IMR-90 (cell line): ENCODE measurements around the gene MTUS2. TPM values are rescaled to one million over a fixed set of nuclear protein-coding genes. Genes with fewer than 3 reads are reported as not detected.

Experiments used
- ATAC-seq: fragments of 200-7000 bp; cut with Tn5 transposase; 2 replicates; pipeline ENCODE4 v1.9.1; 2020; ENCODE audit warnings: low read depth, mild to moderate bottlenecking, moderate library complexity
- BruUV-seq: library from RNA; stranded (reverse); fragments of 400-500 nt; replicated peaks from 2 replicates; lab custom pipeline; 2021; lab: Mats Ljungman, UMichigan
- CTCF ChIA-PET: fragments of 300-600 bp; formaldehyde crosslinking; extraction: SDS; loops from one replicate; lab custom pipeline; 2021; ENCODE audit warnings: antibody characterized with exemption; lab: Yijun Ruan, JAX
- POLR2A ChIA-PET: fragments of 300-600 bp; sonication (Branson Sonifier 250); formaldehyde crosslinking; loops from one replicate; lab custom pipeline; 2022; ENCODE audit warnings: antibody characterized with exemption; ENCODE audit not compliant: unreplicated experiment; lab: Charles Lee
- DNase-seq: peaks from one replicate; pipeline ENCODE4 v3.0.0; 2013
- H2AFZ ChIP-seq: replicated peaks from 2 replicates; pipeline ENCODE3; 2013; ENCODE audit warnings: low read length, mild to moderate bottlenecking; ENCODE audit not compliant: poor library complexity
- H2AK5ac ChIP-seq: 2 replicates; pipeline ENCODE4 v1.6.1; 2013; ENCODE audit warnings: low read depth, low read length, inconsistent platforms
- H2AK9ac ChIP-seq: replicated peaks from 2 replicates; pipeline ENCODE3; 2013; ENCODE audit warnings: mild to moderate bottlenecking, low read depth, low read length, moderate library complexity; ENCODE audit not compliant: poor library complexity
- H2BK120ac ChIP-seq: 2 replicates; pipeline ENCODE4 v1.6.1; 2013; ENCODE audit warnings: low read depth, low read length, inconsistent platforms
- H2BK15ac ChIP-seq: 3 replicates; pipeline ENCODE4 v1.6.1; 2013; ENCODE audit warnings: low read depth, low read length, inconsistent platforms
- H2BK20ac ChIP-seq: 2 replicates; pipeline ENCODE4 v1.6.1; 2013; ENCODE audit warnings: low read depth, mild to moderate bottlenecking, inconsistent platforms, low read length, moderate library complexity
- H2BK5ac ChIP-seq: 2 replicates; pipeline ENCODE4 v1.6.1; 2013; ENCODE audit warnings: mild to moderate bottlenecking, low read depth, low read length, inconsistent platforms; ENCODE audit not compliant: poor library complexity, severe bottlenecking
- H3K14ac ChIP-seq: replicated peaks from 2 replicates; pipeline ENCODE4 v1.6.1; 2013; ENCODE audit warnings: low read depth, low read length, inconsistent platforms
- H3K18ac ChIP-seq: 2 replicates; pipeline ENCODE4 v1.6.1; 2013; ENCODE audit warnings: low read depth, low read length, control low read depth
- H3K23ac ChIP-seq: 2 replicates; pipeline ENCODE4 v1.6.1; 2013; ENCODE audit warnings: low read depth, low read length, inconsistent platforms
- H3K27ac ChIP-seq: 2 replicates; pipeline ENCODE4 v1.5.1; 2013; ENCODE audit warnings: mild to moderate bottlenecking, control low read depth, low read length; ENCODE audit not compliant: insufficient read depth
- H3K27me3 ChIP-seq: 2 replicates; pipeline ENCODE4 v1.6.1; 2013; ENCODE audit warnings: low read length; ENCODE audit not compliant: control insufficient read depth, insufficient read depth
- H3K36me3 ChIP-seq: 2 replicates; pipeline ENCODE4 v1.6.1; 2013; ENCODE audit warnings: low read length, mixed read lengths; ENCODE audit not compliant: control insufficient read depth, insufficient read depth
- H3K4ac ChIP-seq: 2 replicates; pipeline ENCODE4 v1.6.1; 2013; ENCODE audit warnings: low read depth, low read length, inconsistent platforms
- H3K4me1 ChIP-seq: 2 replicates; pipeline ENCODE4 v1.6.1; 2013; ENCODE audit warnings: low read length, mixed read lengths; ENCODE audit not compliant: control insufficient read depth, insufficient read depth
- H3K4me2 ChIP-seq: 2 replicates; pipeline ENCODE4 v1.6.1; 2013; ENCODE audit warnings: low read depth, mild to moderate bottlenecking, control low read depth, low read length, moderate library complexity
- H3K4me3 ChIP-seq: 2 replicates; pipeline ENCODE4 v1.5.1; 2013; ENCODE audit warnings: low read depth, mild to moderate bottlenecking, control low read depth, low read length, moderate library complexity; ENCODE audit not compliant: insufficient read depth
- H3K56ac ChIP-seq: 2 replicates; pipeline ENCODE4 v1.6.1; 2013; ENCODE audit warnings: low read length, inconsistent platforms; ENCODE audit not compliant: insufficient read depth; ENCODE audit errors: extremely low read depth
- H3K79me1 ChIP-seq, 2 experiments: 2 replicates each; pipeline ENCODE4 v1.6.1; 2013; ENCODE audit warnings: low read length in 2 of 2, inconsistent platforms in 1 of 2, low read depth in 1 of 2
- H3K9ac ChIP-seq: 2 replicates; pipeline ENCODE4 v1.6.1; 2013; ENCODE audit warnings: low read depth, low read length, control low read depth
- H3K9me1 ChIP-seq: 2 replicates; pipeline ENCODE4 v1.6.1; 2013; ENCODE audit warnings: low read length, inconsistent platforms; ENCODE audit not compliant: insufficient read depth
- H3K9me3 ChIP-seq: 2 replicates; pipeline ENCODE4 v1.6.1; 2013; ENCODE audit warnings: low read length; ENCODE audit not compliant: control insufficient read depth, insufficient read depth
- H4K20me1 ChIP-seq: 2 replicates; pipeline ENCODE4 v1.6.1; 2013; ENCODE audit warnings: low read length, inconsistent platforms; ENCODE audit not compliant: insufficient read depth
- H4K5ac ChIP-seq: 2 replicates; pipeline ENCODE4 v1.6.1; 2013; ENCODE audit warnings: mild to moderate bottlenecking, low read depth, low read length, control low read depth
- H4K8ac ChIP-seq, 2 experiments: 2 replicates each; pipeline ENCODE4 v1.6.1; 2013; ENCODE audit warnings: low read depth in 2 of 2, low read length in 2 of 2, control low read depth in 1 of 2, inconsistent platforms in 1 of 2
- H4K91ac ChIP-seq: 2 replicates; pipeline ENCODE4 v1.6.1; 2013; ENCODE audit warnings: low read depth, low read length, inconsistent platforms; ENCODE audit not compliant: insufficient read depth
- BHLHE40 ChIP-seq: fragments of 150-350 bp; IDR thresholded peaks from 2 replicates; pipeline ENCODE4 v1.6.1; 2016; ENCODE audit warnings: mild to moderate bottlenecking, low read depth, low read length
- CEBPB ChIP-seq: IDR thresholded peaks from 2 replicates; pipeline ENCODE4 v1.6.1; 2012; ENCODE audit warnings: low read depth, low read length, improper control_type of control experiment
- CHD1 ChIP-seq: IDR thresholded peaks from 2 replicates; pipeline ENCODE4 v1.6.1; 2012; ENCODE audit warnings: low read depth, low read length, improper control_type of control experiment
- FOS ChIP-seq: fragments of 150-350 bp; IDR thresholded peaks from 2 replicates; pipeline ENCODE4 v1.6.1; 2016; ENCODE audit warnings: low read depth, low read length
- MAFK ChIP-seq: IDR thresholded peaks from 2 replicates; pipeline ENCODE4 v1.6.1; 2012; ENCODE audit warnings: low read depth, low read length, improper control_type of control experiment
- MAZ ChIP-seq: IDR thresholded peaks from 2 replicates; pipeline ENCODE4 v1.6.1; 2012; ENCODE audit warnings: low read depth, mild to moderate bottlenecking, low read length, improper control_type of control experiment, moderate library complexity, borderline replicate concordance
- MXI1 ChIP-seq: IDR thresholded peaks from 2 replicates; pipeline ENCODE4 v1.6.1; 2012; ENCODE audit warnings: low read depth, mild to moderate bottlenecking, low read length, moderate library complexity, borderline replicate concordance
- NFE2L2 ChIP-seq: fragments of 150-350 bp; IDR thresholded peaks from 2 replicates; pipeline ENCODE4 v1.6.1; 2016; ENCODE audit warnings: low read depth, mild to moderate bottlenecking, low read length
- POLR2A ChIP-seq: IDR thresholded peaks from 2 replicates; pipeline ENCODE4 v1.6.1; 2012; ENCODE audit warnings: mild to moderate bottlenecking, low read depth, low read length
- RAD21 ChIP-seq: IDR thresholded peaks from 2 replicates; pipeline ENCODE4 v1.6.1; 2012; ENCODE audit warnings: low read length, improper control_type of control experiment
- RCOR1 ChIP-seq: IDR thresholded peaks from 2 replicates; pipeline ENCODE4 v1.6.1; 2012; ENCODE audit warnings: mild to moderate bottlenecking, low read length, improper control_type of control experiment; ENCODE audit not compliant: insufficient replicate concordance
- RFX5 ChIP-seq: IDR thresholded peaks from 2 replicates; pipeline ENCODE4 v1.8.0; 2012; ENCODE audit warnings: low read depth, mild to moderate bottlenecking, low read length, moderate library complexity
- SMC3 ChIP-seq: fragments of 150-350 bp; IDR thresholded peaks from 2 replicates; pipeline ENCODE4 v1.6.1; 2016; ENCODE audit warnings: low read depth, mild to moderate bottlenecking, antibody characterized with exemption, low read length, moderate library complexity
- WGBS, 2 experiments: methylation state at CpG; one replicate each; pipeline versions ENCODE4 v1.1.5 to v1.1.7; 2013; ENCODE audit warnings: missing lambda C conversion rate in 2 of 2; ENCODE audit not compliant: insufficient read length in 1 of 2; ENCODE audit errors: extremely low coverage in 2 of 2; 5-methylcytosine and 5-hydroxymethylcytosine counted together
- dilution Hi-C: fragments of 300-500 bp; cut with HindIII; formaldehyde crosslinking; loops from one replicate; pipeline ENCODE4 v1.14.3; 2018; ENCODE audit warnings: low sequenced_read_pairs; ENCODE audit not compliant: unreplicated experiment
- in situ Hi-C: fragments of 300-500 bp; cut with MboI; formaldehyde crosslinking; loops from 3 replicates; pipeline ENCODE4 v1.14.3; 2019; ENCODE audit warnings: low sequenced_read_pairs, inconsistent platforms, mixed read lengths
- intact Hi-C: fragments of 100-400 bp; cut with micrococcal nuclease; formaldehyde crosslinking; loops from 2 replicates; pipeline ENCODE4 v1.10.0; 2022
- polyA plus RNA-seq, 3 experiments: library from polyadenylated mRNA; depleted of rRNA; stranded (reverse); fragments of >200 nt; gene quantifications; 2 replicates each; pipeline ENCODE4 v1.2.3, GENCODE V29; 2012; ENCODE audit warnings: low replicate concordance in 1 of 3
- total RNA-seq: library from RNA; depleted of rRNA; stranded (reverse); fragments of >200 nt; gene quantifications from 2 replicates; pipeline ENCODE4 v1.2.3, GENCODE V29; 2012
- TF ChIP-seq, protein P1 (sequence below): fragments of 150-350 bp; IDR thresholded peaks from 2 replicates; pipeline ENCODE4 v1.6.1; 2016; ENCODE audit warnings: low read depth, mild to moderate bottlenecking, low read length, moderate library complexity, borderline replicate concordance
- TF ChIP-seq, protein P2 (sequence below): conservative IDR thresholded peaks from 2 replicates; pipeline ENCODE4 v1.5.1; 2012; ENCODE audit warnings: mild to moderate bottlenecking, low read depth, low read length, improper control_type of control experiment
- TF ChIP-seq, protein P3 (sequence below): fragments of 150-350 bp; IDR thresholded peaks from 2 replicates; pipeline ENCODE4 v1.6.1; 2017; ENCODE audit warnings: mild to moderate bottlenecking, antibody characterized with exemption, low read length, low read depth

The MTUS2 gene
- total and polyA plus RNA-seq, 2 of the 4 experiments (the other 2 are of a cell fraction): under 0.01 to 0.02 TPM

DNA sequence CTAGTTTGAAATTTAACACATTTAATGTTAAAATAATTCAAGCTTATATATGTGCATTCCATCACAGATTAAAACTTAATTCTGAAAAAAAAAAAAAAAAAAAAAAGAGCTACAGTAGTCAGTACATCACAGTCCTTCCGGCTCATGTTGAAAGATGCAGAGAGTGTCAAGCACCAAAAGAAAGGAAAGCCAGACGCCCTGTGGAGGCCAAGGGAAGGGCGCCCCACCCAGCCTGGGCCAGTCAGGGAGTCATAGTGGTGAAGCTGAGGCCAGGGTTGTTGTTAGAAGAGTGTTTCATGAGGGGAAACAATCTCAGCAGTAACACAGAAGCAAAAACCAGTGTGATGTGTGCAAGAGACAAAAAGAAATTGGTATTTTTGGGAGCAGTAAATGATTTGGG lies 375.3 kb downstream of the MTUS2 start:
- H4K8ac ChIP-seq: no peak overlapping the region
- no peaks in the 10 kb centered on the region for H3K36me3 ChIP-seq
- H3K79me1 ChIP-seq: no peaks in the 10 kb centered on the region
- in situ Hi-C loops (no loop called here), dilution Hi-C loops (no loop called here), intact Hi-C loops (no loop called here)
- no peak overlapping the region for H3K56ac ChIP-seq
- WGBS, 2 experiments: no CpG with 5 or more reads among the region's 3 CpGs
- CTCF ChIA-PET: no interaction called here
- H2BK120ac ChIP-seq: no peak overlapping the region
- no peak overlapping the region for H3K4ac ChIP-seq
- H2AK5ac ChIP-seq: no peak overlapping the region
- no peaks in the 10 kb centered on the region for H3K9me1 ChIP-seq
- no peak overlapping the region for H3K27ac ChIP-seq
- ATAC-seq (no peak), DNase-seq (no peak)
- H3K23ac ChIP-seq: no peak overlapping the region
- no peaks in the 10 kb centered on the region for H3K4me1 ChIP-seq
- no peak overlapping the region for H3K4me3 ChIP-seq
- H3K4me2 ChIP-seq: no peak overlapping the region
- no peak overlapping the region for H2BK15ac ChIP-seq
- no peak overlapping the region for H4K91ac ChIP-seq
- TF ChIP-seq RFX5: no peak
- no peak for TF ChIP-seq NFE2L2
- no peak for TF ChIP-seq FOS
- TF ChIP-seq POLR2A: no peak
- TF ChIP-seq, protein P1, sequence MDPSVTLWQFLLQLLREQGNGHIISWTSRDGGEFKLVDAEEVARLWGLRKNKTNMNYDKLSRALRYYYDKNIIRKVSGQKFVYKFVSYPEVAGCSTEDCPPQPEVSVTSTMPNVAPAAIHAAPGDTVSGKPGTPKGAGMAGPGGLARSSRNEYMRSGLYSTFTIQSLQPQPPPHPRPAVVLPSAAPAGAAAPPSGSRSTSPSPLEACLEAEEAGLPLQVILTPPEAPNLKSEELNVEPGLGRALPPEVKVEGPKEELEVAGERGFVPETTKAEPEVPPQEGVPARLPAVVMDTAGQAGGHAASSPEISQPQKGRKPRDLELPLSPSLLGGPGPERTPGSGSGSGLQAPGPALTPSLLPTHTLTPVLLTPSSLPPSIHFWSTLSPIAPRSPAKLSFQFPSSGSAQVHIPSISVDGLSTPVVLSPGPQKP: no peak
- TF ChIP-seq CHD1: no peak
- TF ChIP-seq, protein P2, sequence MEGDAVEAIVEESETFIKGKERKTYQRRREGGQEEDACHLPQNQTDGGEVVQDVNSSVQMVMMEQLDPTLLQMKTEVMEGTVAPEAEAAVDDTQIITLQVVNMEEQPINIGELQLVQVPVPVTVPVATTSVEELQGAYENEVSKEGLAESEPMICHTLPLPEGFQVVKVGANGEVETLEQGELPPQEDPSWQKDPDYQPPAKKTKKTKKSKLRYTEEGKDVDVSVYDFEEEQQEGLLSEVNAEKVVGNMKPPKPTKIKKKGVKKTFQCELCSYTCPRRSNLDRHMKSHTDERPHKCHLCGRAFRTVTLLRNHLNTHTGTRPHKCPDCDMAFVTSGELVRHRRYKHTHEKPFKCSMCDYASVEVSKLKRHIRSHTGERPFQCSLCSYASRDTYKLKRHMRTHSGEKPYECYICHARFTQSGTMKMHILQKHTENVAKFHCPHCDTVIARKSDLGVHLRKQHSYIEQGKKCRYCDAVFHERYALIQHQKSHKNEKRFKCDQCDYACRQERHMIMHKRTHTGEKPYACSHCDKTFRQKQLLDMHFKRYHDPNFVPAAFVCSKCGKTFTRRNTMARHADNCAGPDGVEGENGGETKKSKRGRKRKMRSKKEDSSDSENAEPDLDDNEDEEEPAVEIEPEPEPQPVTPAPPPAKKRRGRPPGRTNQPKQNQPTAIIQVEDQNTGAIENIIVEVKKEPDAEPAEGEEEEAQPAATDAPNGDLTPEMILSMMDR: no peak
- TF ChIP-seq BHLHE40: no peak
- TF ChIP-seq MAFK: no peak
- no peak for TF ChIP-seq RCOR1
- TF ChIP-seq, protein P3, sequence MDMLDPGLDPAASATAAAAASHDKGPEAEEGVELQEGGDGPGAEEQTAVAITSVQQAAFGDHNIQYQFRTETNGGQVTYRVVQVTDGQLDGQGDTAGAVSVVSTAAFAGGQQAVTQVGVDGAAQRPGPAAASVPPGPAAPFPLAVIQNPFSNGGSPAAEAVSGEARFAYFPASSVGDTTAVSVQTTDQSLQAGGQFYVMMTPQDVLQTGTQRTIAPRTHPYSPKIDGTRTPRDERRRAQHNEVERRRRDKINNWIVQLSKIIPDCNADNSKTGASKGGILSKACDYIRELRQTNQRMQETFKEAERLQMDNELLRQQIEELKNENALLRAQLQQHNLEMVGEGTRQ: no peak
- no peak for TF ChIP-seq MXI1
- TF ChIP-seq CEBPB: no peak
- TF ChIP-seq MAZ: no peak
- no peak for TF ChIP-seq SMC3
- TF ChIP-seq RAD21: no peak
- no peak overlapping the region for H4K5ac ChIP-seq
- peaks cover 9% of the 10 kb centered on the region for H3K9me3 ChIP-seq
- no peak overlapping the region for H2AFZ ChIP-seq
- POLR2A ChIA-PET: no interaction called here
- no peak overlapping the region for H2BK5ac ChIP-seq
- BruUV-seq: no TSS peak
- H4K20me1 ChIP-seq: no peaks in the 10 kb centered on the region
- no peak overlapping the region for H3K9ac ChIP-seq
- no peak overlapping the region for H2AK9ac ChIP-seq
- H3K18ac ChIP-seq: no peak overlapping the region
- no peaks in the 10 kb centered on the region for H3K27me3 ChIP-seq
- H2BK20ac ChIP-seq: no peak overlapping the region
- no peak overlapping the region for H3K14ac ChIP-seq
